ENCODE results near the gene SBF2. TPM values are rescaled to one million over a fixed set of nuclear protein-coding genes. Genes with fewer than 3 reads are reported as not detected.

SBF2 gene
- total and polyA plus RNA-seq, 4 donors: 50.3 to 74.2 (median 61.3) TPM

DNA sequence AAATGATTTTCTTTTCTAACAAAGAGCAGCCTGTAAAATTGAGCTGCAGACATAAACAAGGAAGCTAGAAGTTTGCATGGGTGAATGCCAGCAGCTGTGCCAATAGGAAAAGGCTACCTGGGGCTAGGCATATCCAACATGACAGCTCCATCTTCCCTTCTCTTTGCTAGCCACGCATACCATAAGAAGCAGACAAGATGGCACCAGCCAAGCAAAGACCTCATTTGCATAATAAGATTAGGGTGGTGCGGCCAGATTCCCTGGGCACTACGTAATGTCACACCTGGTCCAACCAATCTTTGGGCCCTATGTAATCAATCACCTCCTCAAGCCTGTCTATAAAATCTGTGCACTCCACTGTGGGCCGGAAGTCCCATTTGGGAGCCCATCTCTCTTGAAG lies 521.8 kb downstream of the SBF2 start:
- no peak overlapping the region for H3K4me3 ChIP-seq (ENCODE audit: low read depth, low read length)
- no peaks in the 10 kb centered on the region for H3K27me3 ChIP-seq (ENCODE audit: control insufficient read depth, insufficient read depth, low read length)
- H3K4me1 ChIP-seq (ENCODE audit: control insufficient read depth, insufficient read depth, low read length): no peaks in the 10 kb centered on the region
- H3K36me3 ChIP-seq (ENCODE audit: control insufficient read depth, insufficient read depth, low read length): no peaks in the 10 kb centered on the region
- no peaks in the 10 kb centered on the region for H3K9me3 ChIP-seq (ENCODE audit: control insufficient read depth, insufficient read depth, low read length)
- DNase-seq (ENCODE audit: low read depth in 4 of 6, low spot score in 6 of 6): no peak
- no peak overlapping the region for H3K27ac ChIP-seq (ENCODE audit: low read depth, low read length)
- 90% methylated on average over 2 of the region's 4 CpGs for WGBS (ENCODE audit: insufficient coverage)

- DNase-seq (ENCODE audit: low read depth in 4 of 6, low spot score in 6 of 6): peak in 1 of 6 donors; percentile 62
- Histone ChIP-seq H3K4me3 (ENCODE audit: low read depth, low read length) (no peak overlapping the region), H3K9me3 (ENCODE audit: control insufficient read depth, insufficient read depth, low read length) (no peaks in the 10 kb centered on the region), H3K36me3 (ENCODE audit: control insufficient read depth, insufficient read depth, low read length) (no peaks in the 10 kb centered on the region), H3K27ac (ENCODE audit: low read depth, low read length) (no peak overlapping the region), H3K4me1 (ENCODE audit: control insufficient read depth, insufficient read depth, low read length) (peaks cover 2% of the 10 kb centered on the region), H3K27me3 (ENCODE audit: control insufficient read depth, insufficient read depth, low read length) (no peaks in the 10 kb centered on the region)
- no CpG with 5 or more reads among the region's 1 CpG for WGBS (ENCODE audit: insufficient coverage)
These were observed 522.9 kb downstream of the SBF2 start for GRCh38 chr11:9771071-9771511.

DNA sequence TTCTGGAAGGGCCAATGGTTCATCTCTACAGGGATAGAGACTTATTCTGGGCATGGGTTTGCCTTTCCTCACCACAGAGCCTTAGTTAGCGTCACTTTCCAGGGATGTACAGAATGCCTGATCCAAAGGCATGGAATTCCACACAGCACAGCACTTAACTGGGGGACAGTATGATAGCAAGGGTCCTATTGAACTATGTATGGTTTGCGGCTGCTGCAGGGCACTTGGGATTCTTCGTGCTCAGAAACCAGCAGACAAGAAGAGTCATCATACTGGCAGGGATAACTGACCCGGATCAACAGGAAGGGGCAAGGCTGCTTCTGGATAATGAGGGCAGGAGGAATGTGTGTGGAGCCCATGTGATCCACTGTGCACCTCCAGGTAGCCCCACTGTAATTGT lies 524.4 kb downstream of the SBF2 start:
- WGBS (ENCODE audit: insufficient coverage): 97% methylated on average over 4 of the region's 4 CpGs

GRCh38 chr11:9765320-9766101 lies 528.5 kb downstream of the SBF2 start:
- peak overlapping the region; percentile 82 for H3K27ac ChIP-seq (ENCODE audit: low read depth, low read length)
- peaks cover 3% of the 10 kb centered on the region for H3K36me3 ChIP-seq (ENCODE audit: control insufficient read depth, insufficient read depth, low read length)
- H3K27me3 ChIP-seq (ENCODE audit: control insufficient read depth, insufficient read depth, low read length): no peaks in the 10 kb centered on the region
- H3K4me1 ChIP-seq (ENCODE audit: control insufficient read depth, insufficient read depth, low read length): peaks cover 12% of the 10 kb centered on the region
- no peaks in the 10 kb centered on the region for H3K9me3 ChIP-seq (ENCODE audit: control insufficient read depth, insufficient read depth, low read length)
- peak in 1 of 6 donors; percentile 63 for DNase-seq (ENCODE audit: low read depth in 4 of 6, low spot score in 6 of 6)
- no peak overlapping the region for H3K4me3 ChIP-seq (ENCODE audit: low read depth, low read length)
- WGBS (ENCODE audit: insufficient coverage): 64% methylated on average over 4 of the region's 5 CpGs

More for the DNA sequence above, 524.4 kb downstream of the SBF2 start:
- peaks cover 11% of the 10 kb centered on the region for H3K4me1 ChIP-seq (ENCODE audit: control insufficient read depth, insufficient read depth, low read length)
- H3K36me3 ChIP-seq (ENCODE audit: control insufficient read depth, insufficient read depth, low read length): peaks cover 3% of the 10 kb centered on the region
- no peak for DNase-seq (ENCODE audit: low read depth in 4 of 6, low spot score in 6 of 6)
- no peak overlapping the region for H3K27ac ChIP-seq (ENCODE audit: low read depth, low read length)
- H3K9me3 ChIP-seq (ENCODE audit: control insufficient read depth, insufficient read depth, low read length): no peaks in the 10 kb centered on the region
- no peak overlapping the region for H3K4me3 ChIP-seq (ENCODE audit: low read depth, low read length)
- no peaks in the 10 kb centered on the region for H3K27me3 ChIP-seq (ENCODE audit: control insufficient read depth, insufficient read depth, low read length)

DNA sequence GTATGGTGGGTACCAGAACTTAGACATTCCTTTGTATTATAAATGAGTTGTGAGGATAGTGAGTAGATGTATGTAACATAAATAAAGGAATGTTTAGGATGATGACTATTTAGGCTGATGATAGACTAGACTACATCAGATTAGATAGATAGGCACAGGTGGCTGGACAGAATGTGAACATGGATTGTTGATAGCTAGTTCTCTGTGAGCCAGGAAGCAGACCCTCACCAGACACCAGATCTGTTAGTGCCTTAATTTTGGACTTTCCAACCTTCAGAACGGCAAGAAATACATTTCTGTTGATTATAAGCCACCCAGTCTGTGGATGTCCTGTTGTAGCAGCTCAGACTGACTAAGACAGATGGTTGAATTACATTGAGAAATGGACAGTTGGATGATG lies 530.7 kb downstream of the SBF2 start:
- 100% methylated on average over 1 of the region's 1 CpG for WGBS (ENCODE audit: insufficient coverage)
- H3K4me1 ChIP-seq (ENCODE audit: control insufficient read depth, insufficient read depth, low read length): peaks cover 33% of the 10 kb centered on the region
- H3K27ac ChIP-seq (ENCODE audit: low read depth, low read length): no peak overlapping the region
- DNase-seq (ENCODE audit: low read depth in 4 of 6, low spot score in 6 of 6): no peak
- no peaks in the 10 kb centered on the region for H3K9me3 ChIP-seq (ENCODE audit: control insufficient read depth, insufficient read depth, low read length)
- no peaks in the 10 kb centered on the region for H3K27me3 ChIP-seq (ENCODE audit: control insufficient read depth, insufficient read depth, low read length)
- H3K4me3 ChIP-seq (ENCODE audit: low read depth, low read length): no peak overlapping the region
- H3K36me3 ChIP-seq (ENCODE audit: control insufficient read depth, insufficient read depth, low read length): peaks cover 3% of the 10 kb centered on the region

- no peak for DNase-seq (ENCODE audit: low read depth in 4 of 6, low spot score in 6 of 6)
- no peak overlapping the region for H3K4me3 ChIP-seq (ENCODE audit: low read depth, low read length)
- H3K36me3 ChIP-seq (ENCODE audit: control insufficient read depth, insufficient read depth, low read length): peaks cover 3% of the 10 kb centered on the region
- no peaks in the 10 kb centered on the region for H3K27me3 ChIP-seq (ENCODE audit: control insufficient read depth, insufficient read depth, low read length)
- WGBS (ENCODE audit: insufficient coverage): 95% methylated on average over 3 of the region's 4 CpGs
- H3K4me1 ChIP-seq (ENCODE audit: control insufficient read depth, insufficient read depth, low read length): peaks cover 36% of the 10 kb centered on the region
- no peaks in the 10 kb centered on the region for H3K9me3 ChIP-seq (ENCODE audit: control insufficient read depth, insufficient read depth, low read length)
- no peak overlapping the region for H3K27ac ChIP-seq (ENCODE audit: low read depth, low read length)
These were observed 531.5 kb downstream of the SBF2 start for GRCh38 chr11:9762531-9762930.

DNA sequence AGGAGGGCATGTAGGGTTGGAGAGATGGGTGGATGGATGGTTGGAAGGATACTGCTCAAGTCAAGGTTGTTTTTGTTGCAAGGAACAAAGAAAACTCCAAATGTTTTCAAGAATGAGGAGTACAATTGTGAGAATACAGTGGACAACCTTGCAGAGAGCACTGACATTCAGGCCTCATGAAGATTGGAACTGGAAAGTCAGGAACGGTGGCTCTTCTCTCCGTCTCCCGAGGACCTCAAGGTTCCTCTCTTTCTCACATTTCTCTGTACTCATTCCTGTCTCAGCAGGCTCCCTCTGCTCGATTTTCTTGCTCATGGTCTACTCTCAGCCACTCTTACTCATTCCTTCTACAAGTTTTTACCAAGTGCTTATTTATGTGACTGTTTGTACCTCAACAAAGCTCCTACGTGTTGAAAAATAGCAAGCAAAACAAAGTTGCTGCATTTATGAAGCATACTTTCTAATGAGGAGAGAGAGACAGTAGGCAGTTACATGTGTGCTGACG lies 532.5 kb downstream of the SBF2 start:
- 85% methylated on average over 5 of the region's 6 CpGs for WGBS (ENCODE audit: insufficient coverage)
- no peak for DNase-seq (ENCODE audit: low read depth in 4 of 6, low spot score in 6 of 6)
- H3K27me3 ChIP-seq (ENCODE audit: control insufficient read depth, insufficient read depth, low read length): no peaks in the 10 kb centered on the region
- H3K4me1 ChIP-seq (ENCODE audit: control insufficient read depth, insufficient read depth, low read length): peaks cover 36% of the 10 kb centered on the region
- H3K9me3 ChIP-seq (ENCODE audit: control insufficient read depth, insufficient read depth, low read length): no peaks in the 10 kb centered on the region
- H3K36me3 ChIP-seq (ENCODE audit: control insufficient read depth, insufficient read depth, low read length): peaks cover 3% of the 10 kb centered on the region
- no peak overlapping the region for H3K27ac ChIP-seq (ENCODE audit: low read depth, low read length)
- H3K4me3 ChIP-seq (ENCODE audit: low read depth, low read length): no peak overlapping the region

DNA sequence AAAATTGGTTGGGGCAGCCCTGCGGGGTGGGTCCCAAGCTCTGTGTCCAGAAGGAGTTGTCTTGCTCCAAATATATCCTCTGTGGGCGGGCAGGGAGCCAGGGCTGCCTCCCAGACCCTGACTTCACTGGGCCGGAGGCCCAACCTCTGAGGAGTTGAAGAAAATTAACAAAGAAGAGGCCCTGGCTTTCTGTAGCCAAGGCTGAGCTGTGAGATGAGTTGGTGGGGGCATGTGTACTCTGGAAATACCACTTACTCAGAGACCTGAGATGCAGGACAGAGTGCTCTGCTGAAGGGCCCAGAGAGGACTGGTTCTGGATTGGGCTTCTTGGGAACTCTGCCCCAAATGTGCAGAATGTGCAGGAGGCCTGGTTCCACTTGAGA lies 533.8 kb downstream of the SBF2 start:
- peak overlapping the region; percentile 31 for H3K27ac ChIP-seq (ENCODE audit: low read depth, low read length)
- no peaks in the 10 kb centered on the region for H3K27me3 ChIP-seq (ENCODE audit: control insufficient read depth, insufficient read depth, low read length)
- no peak overlapping the region for H3K4me3 ChIP-seq (ENCODE audit: low read depth, low read length)
- 45% methylated on average over 3 of the region's 3 CpGs for WGBS (ENCODE audit: insufficient coverage)
- H3K9me3 ChIP-seq (ENCODE audit: control insufficient read depth, insufficient read depth, low read length): no peaks in the 10 kb centered on the region
- peaks cover 24% of the 10 kb centered on the region for H3K4me1 ChIP-seq (ENCODE audit: control insufficient read depth, insufficient read depth, low read length)
- DNase-seq (ENCODE audit: low read depth in 4 of 6, low spot score in 6 of 6): peak in 5 of 6 donors; percentile 44 to 89 (median 52)
- no peaks in the 10 kb centered on the region for H3K36me3 ChIP-seq (ENCODE audit: control insufficient read depth, insufficient read depth, low read length)

DNA sequence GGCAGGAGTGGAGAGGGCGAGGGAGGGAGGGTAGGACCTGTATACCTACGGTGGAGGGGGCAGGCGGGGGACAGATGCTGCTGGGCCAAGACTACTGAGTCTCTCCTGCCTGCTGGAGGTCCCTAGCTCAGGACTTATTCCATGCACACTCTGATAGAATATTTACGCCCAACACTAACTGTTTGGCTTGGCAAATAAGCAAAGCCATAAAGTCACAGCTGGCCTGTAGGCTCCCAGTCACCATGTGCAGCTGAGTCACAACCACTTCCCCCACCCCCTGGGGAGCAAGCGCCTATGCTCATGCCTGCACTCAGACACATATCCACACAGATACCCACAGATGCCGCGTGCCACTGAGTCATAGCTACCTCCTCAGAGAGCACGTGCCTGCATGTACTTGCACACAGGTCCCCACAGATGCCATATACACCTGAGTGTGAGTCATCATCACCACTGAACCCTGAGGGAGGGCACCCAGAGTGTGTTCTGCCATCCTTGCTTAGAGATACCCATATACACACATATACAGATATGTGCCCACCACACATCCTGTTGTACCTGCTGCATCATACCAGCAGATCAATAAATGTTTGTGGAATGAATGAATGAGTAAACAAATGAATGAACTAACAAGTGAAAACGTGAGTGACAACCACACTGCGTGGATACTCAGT lies 534.4 kb downstream of the SBF2 start:
- Histone ChIP-seq H3K9me3 (ENCODE audit: control insufficient read depth, insufficient read depth, low read length) (no peaks in the 10 kb centered on the region), H3K27me3 (ENCODE audit: control insufficient read depth, insufficient read depth, low read length) (no peaks in the 10 kb centered on the region), H3K4me1 (ENCODE audit: control insufficient read depth, insufficient read depth, low read length) (peaks cover 24% of the 10 kb centered on the region), H3K4me3 (ENCODE audit: low read depth, low read length) (no peak overlapping the region), H3K36me3 (ENCODE audit: control insufficient read depth, insufficient read depth, low read length) (no peaks in the 10 kb centered on the region), H3K27ac (ENCODE audit: low read depth, low read length) (peak overlapping the region; percentile 31)
- 70% methylated on average over 10 of the region's 10 CpGs for WGBS (ENCODE audit: insufficient coverage)
- DNase-seq (ENCODE audit: low read depth in 4 of 6, low spot score in 6 of 6): peak in 2 of 6 donors; percentile 32 to 44

Data from spinal cord (tissue), 10 donors.